ENCODE results near the gene TCERG1L. TPM values are rescaled to one million over a fixed set of nuclear protein-coding genes. Genes with fewer than 3 reads are reported as not detected.

The TCERG1L gene
- total RNA-seq, 1 experiment from 2014 or later: 1.5 TPM

GRCh38 chr10:131077031-131077430, 234.5 kb downstream of the TCERG1L start:
- POLR2A ChIA-PET: no interaction called here
- Mint-ChIP-seq H3K27me3 (ENCODE audit: low read depth) (peaks cover 2% of the 10 kb centered on the region; the same call in 1 of the 2 replicates), H3K4me3 (no peak overlapping the region)

GRCh38 chr10:131076356-131076755, 235.2 kb downstream of the TCERG1L start:
- H3K27ac Mint-ChIP-seq: no peak overlapping the region
- CTCF ChIA-PET: no interaction called here
- peaks cover 4% of the 10 kb centered on the region for H3K27me3 Mint-ChIP-seq (ENCODE audit: low read depth)
- peaks cover 37% of the 10 kb centered on the region for H3K9me3 Mint-ChIP-seq
- H3K36me3 Mint-ChIP-seq: peaks cover 46% of the 10 kb centered on the region
- POLR2A ChIA-PET: no interaction called here
- DNase-seq (ENCODE audit: low spot score) (no peak), ATAC-seq (no peak)
- no peaks in the 10 kb centered on the region for H3K4me1 Mint-ChIP-seq
- H3K4me3 Mint-ChIP-seq: no peak overlapping the region
- TF ChIP-seq TEAD1 (CRISPR knock-in tag; IDR thresholded peaks at IDR 0.05): no peak

More at GRCh38 chr10:131077031-131077430, 234.5 kb downstream of the TCERG1L start:
- CTCF ChIA-PET: no interaction called here
- peaks cover 42% of the 10 kb centered on the region for H3K9me3 Mint-ChIP-seq
- no peaks in the 10 kb centered on the region for H3K4me1 Mint-ChIP-seq
- TF ChIP-seq SMAD3 (CRISPR knock-in tag; IDR thresholded peaks at IDR 0.05; ENCODE audit: borderline replicate concordance): no peak
- TF ChIP-seq NFE2L1 (CRISPR knock-in tag; IDR thresholded peaks at IDR 0.05): no peak
- ATAC-seq (no peak), DNase-seq (ENCODE audit: low spot score) (no peak)
- H3K27ac Mint-ChIP-seq: no peak overlapping the region
- H3K36me3 Mint-ChIP-seq: peaks cover 48% of the 10 kb centered on the region

- Mint-ChIP-seq H3K27ac (no peak overlapping the region), H3K4me3 (no peak overlapping the region), H3K27me3 (ENCODE audit: low read depth) (peaks cover 5% of the 10 kb centered on the region), H3K36me3 (peaks cover 44% of the 10 kb centered on the region), H3K9me3 (peaks cover 27% of the 10 kb centered on the region), H3K4me1 (no peaks in the 10 kb centered on the region)
- POLR2A ChIA-PET: no interaction called here
- no peak for DNase-seq (ENCODE audit: low spot score)
- ATAC-seq: no peak
- CTCF ChIA-PET: no interaction called here
- TF ChIP-seq JAZF1 (CRISPR knock-in tag; IDR thresholded peaks at IDR 0.05): no peak
- no peak for TF ChIP-seq ZNF263 (CRISPR knock-in tag; IDR thresholded peaks at IDR 0.05; ENCODE audit: low read depth)
- no peak for TF ChIP-seq HMGXB4 (CRISPR knock-in tag; IDR thresholded peaks at IDR 0.05)
- no peak for TF ChIP-seq GRHL2 (CRISPR knock-in tag; IDR thresholded peaks at IDR 0.05; ENCODE audit: insufficient replicate concordance, severe bottlenecking)
- no peak for TF ChIP-seq AFF4 (CRISPR knock-in tag; IDR thresholded peaks at IDR 0.05; ENCODE audit: borderline replicate concordance)
- no peak for TF ChIP-seq ELF4 (CRISPR knock-in tag; IDR thresholded peaks at IDR 0.05; ENCODE audit: low read depth)
- no peak for TF ChIP-seq ERG (CRISPR knock-in tag; IDR thresholded peaks at IDR 0.05)
- no peak for TF ChIP-seq CDX4 (CRISPR knock-in tag; IDR thresholded peaks at IDR 0.05; ENCODE audit: borderline replicate concordance)
- TF ChIP-seq E2F5 (CRISPR knock-in tag; IDR thresholded peaks at IDR 0.05): no peak
- TF ChIP-seq ZNF317 (CRISPR knock-in tag; IDR thresholded peaks at IDR 0.05; ENCODE audit: borderline replicate concordance, low read depth): no peak
- no peak for TF ChIP-seq ZNF423 (CRISPR knock-in tag; IDR thresholded peaks at IDR 0.05)
- TF ChIP-seq FOXP1 (CRISPR knock-in tag; IDR thresholded peaks at IDR 0.05; ENCODE audit: borderline replicate concordance): no peak
- TF ChIP-seq ATF6 (CRISPR knock-in tag; IDR thresholded peaks at IDR 0.05): no peak
- no peak for TF ChIP-seq SOX15 (CRISPR knock-in tag; IDR thresholded peaks at IDR 0.05)
- no peak for TF ChIP-seq MYBL2 (CRISPR knock-in tag; IDR thresholded peaks at IDR 0.05)
- TF ChIP-seq MXD4 (CRISPR knock-in tag; IDR thresholded peaks at IDR 0.05; ENCODE audit: borderline replicate concordance): no peak
These were observed 236.2 kb downstream of the TCERG1L start for GRCh38 chr10:131075218-131075770.

Data from WTC11 (cell line).